Body of pancreas (tissue), 4 donors: ENCODE data around the gene TMEM260.

Experiments
- POLR2A ChIP-seq, 3 donors: fragments of 450-650 bp; IDR thresholded peaks; one replicate each; pipeline ENCODE4 v1.6.1; 2016; ENCODE audit warnings: antibody characterized with exemption in 3 of 3, mild to moderate bottlenecking in 2 of 3
- TF ChIP-seq, protein P1 (sequence below), 7 experiments: fragments of 450-650 bp in 4 of 7; fragments of 200-600 bp in 3 of 7; sonication (generic) in 3 of 7; IDR thresholded peaks; one replicate each; pipeline ENCODE4 v1.5.1; 2016 to 2019; ENCODE audit warnings: antibody characterized with exemption in 7 of 7

GRCh38 chr14:56539862-56540261 lies 39.7 kb upstream of the TMEM260 start:
- TF ChIP-seq, protein P1, sequence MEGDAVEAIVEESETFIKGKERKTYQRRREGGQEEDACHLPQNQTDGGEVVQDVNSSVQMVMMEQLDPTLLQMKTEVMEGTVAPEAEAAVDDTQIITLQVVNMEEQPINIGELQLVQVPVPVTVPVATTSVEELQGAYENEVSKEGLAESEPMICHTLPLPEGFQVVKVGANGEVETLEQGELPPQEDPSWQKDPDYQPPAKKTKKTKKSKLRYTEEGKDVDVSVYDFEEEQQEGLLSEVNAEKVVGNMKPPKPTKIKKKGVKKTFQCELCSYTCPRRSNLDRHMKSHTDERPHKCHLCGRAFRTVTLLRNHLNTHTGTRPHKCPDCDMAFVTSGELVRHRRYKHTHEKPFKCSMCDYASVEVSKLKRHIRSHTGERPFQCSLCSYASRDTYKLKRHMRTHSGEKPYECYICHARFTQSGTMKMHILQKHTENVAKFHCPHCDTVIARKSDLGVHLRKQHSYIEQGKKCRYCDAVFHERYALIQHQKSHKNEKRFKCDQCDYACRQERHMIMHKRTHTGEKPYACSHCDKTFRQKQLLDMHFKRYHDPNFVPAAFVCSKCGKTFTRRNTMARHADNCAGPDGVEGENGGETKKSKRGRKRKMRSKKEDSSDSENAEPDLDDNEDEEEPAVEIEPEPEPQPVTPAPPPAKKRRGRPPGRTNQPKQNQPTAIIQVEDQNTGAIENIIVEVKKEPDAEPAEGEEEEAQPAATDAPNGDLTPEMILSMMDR (IDR thresholded peaks at IDR 0.05): no peak
- TF ChIP-seq POLR2A (IDR thresholded peaks at IDR 0.05): no peak
